ENCODE results near the gene PIP5K1B.

GRCh38 chr9:68932458-68932857 lies 227.4 kb downstream of the PIP5K1B start:
- TF ChIP-seq CTCF (IDR thresholded peaks at IDR 0.05; ENCODE audit: low read length) (no peak), EZH2 (IDR thresholded peaks at IDR 0.05; ENCODE audit: borderline replicate concordance, low read length) (no peak)
